Pancreas (tissue), 10 donors: ENCODE measurements around the gene SCN2A. TPM values are rescaled to one million over a fixed set of nuclear protein-coding genes. Genes with fewer than 3 reads are reported as not detected.

Experiments
- ATAC-seq, 4 donors: fragments of 200-7000 bp; cut with Tn5 transposase; one replicate each; pipeline versions ENCODE4 v1.8.0 to v1.9.1; 2020; ENCODE audit warnings: mild to moderate bottlenecking in 4 of 4, moderate library complexity in 4 of 4
- DNase-seq, 6 donors: peaks; one replicate each; pipeline ENCODE4 v3.0.0-alpha.2; 2020
- FAIRE-seq: peaks from 2 replicates; lab custom pipeline; 2012; peaks lifted over from hg19 to GRCh38; lab: Jason Lieb, UNC
- H3K27ac ChIP-seq, 4 donors: fragments of 200-600 bp; sonication (generic); 1 replicate in 3 of 4; 2 replicates in 1 of 4; pipeline versions ENCODE4 v1.5.0 to v1.8.0; 2020
- H3K27me3 ChIP-seq, 4 donors: fragments of 200-600 bp; one replicate each; pipeline ENCODE4 v1.8.0; 2021
- H3K36me3 ChIP-seq, 3 donors: fragments of 200-600 bp; sonication (generic) in 1 of 3; one replicate each; pipeline versions ENCODE4 v1.5.0 to v1.8.0; 2020 to 2021
- H3K4me1 ChIP-seq, 3 donors: fragments of 200-600 bp; one replicate each; pipeline ENCODE4 v1.8.0; 2021
- H3K4me3 ChIP-seq, 4 donors: fragments of 200-600 bp; sonication (generic) in 2 of 4; one replicate each; pipeline versions ENCODE4 v1.5.0 to v1.8.0; 2020 to 2021
- H3K9me3 ChIP-seq, 4 donors: fragments of 200-600 bp; one replicate each; pipeline ENCODE4 v1.8.0; 2021
- WGBS, 2 donors: extraction: QIAGEN DNeasy Blood & Tissue Kit; methylation state at CpG; one replicate each; pipeline ENCODE4 v1.1.7; 2013; 5-methylcytosine and 5-hydroxymethylcytosine counted together
- intact Hi-C, 3 donors: fragments of 100-400 bp; cut with DNase I; formaldehyde crosslinking; loops; one replicate each; pipeline versions ENCODE4 v1.11.1 to v1.14.2; 2022
- polyA plus RNA-seq, 2 donors: library from polyadenylated mRNA; stranded (reverse); fragments of 200-250 nt; gene quantifications; one replicate each; pipeline ENCODE4 v1.2.3, GENCODE V29; 2013
- total RNA-seq, 6 donors: library from RNA; stranded (reverse); fragmentation: NEBNext Ultra II Directional in 4 of 6; extraction: Animal tissue kit (Norgen Biotek cat#: 25700) in 4 of 6; gene quantifications; one replicate each; pipeline versions ENCODE4 v1.2.1 to v1.2.4, GENCODE V29; 2021 to 2023
- TF ChIP-seq, protein P1 (sequence below), 4 donors: fragments of 200-600 bp; sonication (generic) in 3 of 4; IDR thresholded peaks; one replicate each; pipeline versions ENCODE4 v1.5.0 to v1.8.0; 2021; ENCODE audit warnings: antibody characterized with exemption in 4 of 4
- donor health status: healthy with polysubstance abuse.
- donor health status: DM: no; HTN: no; CAD: no; lungs with moderate emphysema.
- donor health status: DM: no; HTN: no; CAD: no.
- donor health status: control.
- donor health status: control.
- donor health status: Bipolar disorder and iron deficiency.
- donor health status: DM: yes; HTN: yes; CAD: no.
- donor health status: DM: no; HTN: no; CAD: no.
- donor health status: DM: no; HTN: no; CAD: no.
- donor health status: DM: yes; HTN: yes; CAD: no.

Gene SCN2A
- total and polyA plus RNA-seq, 8 donors: 0.08 to 0.34 (median 0.19) TPM

DNA sequence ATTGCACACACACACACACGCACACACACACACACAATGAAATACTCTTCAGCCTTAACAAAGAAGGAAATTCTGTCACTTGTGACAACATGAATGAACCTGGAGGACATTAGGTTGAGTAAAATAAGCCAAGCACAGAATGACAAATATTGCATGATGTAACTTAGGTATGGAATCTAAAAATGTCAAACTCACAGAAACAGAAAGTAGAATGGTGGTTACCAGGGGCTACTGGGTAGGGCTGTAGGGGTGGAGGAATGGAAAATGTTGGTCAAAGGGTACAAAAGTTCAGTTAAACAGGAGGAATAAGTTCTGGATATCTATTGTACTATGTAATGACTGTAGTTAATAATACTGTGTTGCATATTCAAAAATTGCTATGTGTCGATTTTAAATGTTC is 29.5 kb downstream of the SCN2A start:
- H3K36me3 ChIP-seq: no peaks in the 10 kb centered on the region
- H3K27me3 ChIP-seq: no peaks in the 10 kb centered on the region
- intact Hi-C loops: no loop called here
- H3K4me1 ChIP-seq: no peaks in the 10 kb centered on the region
- no peaks in the 10 kb centered on the region for H3K9me3 ChIP-seq
- no peak overlapping the region for H3K27ac ChIP-seq
- H3K4me3 ChIP-seq: no peak overlapping the region
- FAIRE-seq: no peak
- no peak for DNase-seq
- WGBS, 2 donors: 47 to 60% methylated on average over 2 of the region's 2 CpGs
- TF ChIP-seq, protein P1, sequence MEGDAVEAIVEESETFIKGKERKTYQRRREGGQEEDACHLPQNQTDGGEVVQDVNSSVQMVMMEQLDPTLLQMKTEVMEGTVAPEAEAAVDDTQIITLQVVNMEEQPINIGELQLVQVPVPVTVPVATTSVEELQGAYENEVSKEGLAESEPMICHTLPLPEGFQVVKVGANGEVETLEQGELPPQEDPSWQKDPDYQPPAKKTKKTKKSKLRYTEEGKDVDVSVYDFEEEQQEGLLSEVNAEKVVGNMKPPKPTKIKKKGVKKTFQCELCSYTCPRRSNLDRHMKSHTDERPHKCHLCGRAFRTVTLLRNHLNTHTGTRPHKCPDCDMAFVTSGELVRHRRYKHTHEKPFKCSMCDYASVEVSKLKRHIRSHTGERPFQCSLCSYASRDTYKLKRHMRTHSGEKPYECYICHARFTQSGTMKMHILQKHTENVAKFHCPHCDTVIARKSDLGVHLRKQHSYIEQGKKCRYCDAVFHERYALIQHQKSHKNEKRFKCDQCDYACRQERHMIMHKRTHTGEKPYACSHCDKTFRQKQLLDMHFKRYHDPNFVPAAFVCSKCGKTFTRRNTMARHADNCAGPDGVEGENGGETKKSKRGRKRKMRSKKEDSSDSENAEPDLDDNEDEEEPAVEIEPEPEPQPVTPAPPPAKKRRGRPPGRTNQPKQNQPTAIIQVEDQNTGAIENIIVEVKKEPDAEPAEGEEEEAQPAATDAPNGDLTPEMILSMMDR (IDR thresholded peaks at IDR 0.05): no peak
- no peak for ATAC-seq

DNA sequence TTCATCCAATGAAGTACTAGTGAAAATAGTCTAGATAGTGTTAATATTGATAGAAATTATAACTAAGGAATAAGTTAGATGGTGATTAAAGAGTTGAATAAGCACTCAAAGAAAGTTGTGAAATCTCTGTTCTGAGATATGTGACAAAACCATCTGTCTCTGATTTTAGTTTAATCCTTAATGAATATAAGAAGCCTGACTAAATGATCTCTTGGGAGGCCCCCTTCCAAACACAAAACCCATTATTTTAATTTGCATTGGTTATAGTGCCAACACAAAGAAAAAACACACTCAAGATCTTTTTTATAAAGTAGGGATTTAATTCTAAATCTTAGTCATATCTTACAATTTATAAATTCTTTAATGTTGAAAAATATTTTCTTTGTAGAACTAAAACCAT is 34.0 kb downstream of the SCN2A start:
- Histone ChIP-seq H3K36me3 (no peaks in the 10 kb centered on the region), H3K27me3 (no peaks in the 10 kb centered on the region), H3K4me1 (no peaks in the 10 kb centered on the region), H3K9me3 (no peaks in the 10 kb centered on the region), H3K4me3 (no peak overlapping the region), H3K27ac (no peak overlapping the region)
- ATAC-seq (no peak), DNase-seq (no peak), FAIRE-seq (peak; percentile 13)
- TF ChIP-seq, protein P1 (IDR thresholded peaks at IDR 0.05): no peak
- intact Hi-C loops: no loop called here

DNA sequence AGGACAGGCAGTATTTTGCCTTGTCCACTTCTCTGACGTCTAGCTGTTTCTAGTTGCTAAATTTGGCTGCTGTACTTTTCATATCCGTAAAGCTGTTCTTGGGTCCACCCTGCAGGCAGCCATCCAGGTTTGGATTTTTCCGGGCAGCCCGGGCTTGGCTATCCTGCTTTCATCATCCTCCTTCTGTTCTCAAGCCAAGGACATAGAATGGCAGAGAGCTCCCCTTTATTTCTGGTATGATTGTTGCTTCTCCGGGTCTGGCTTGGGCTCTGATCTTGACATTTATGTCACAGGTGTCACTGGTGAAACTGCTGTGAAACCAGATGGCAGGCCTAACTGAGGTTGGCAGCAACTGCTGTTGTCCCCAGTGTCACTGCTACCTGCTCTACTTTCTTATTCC is 35.5 kb downstream of the SCN2A start:
- WGBS, 2 donors: 42 to 61% methylated on average over 5 of the region's 5 CpGs

DNA sequence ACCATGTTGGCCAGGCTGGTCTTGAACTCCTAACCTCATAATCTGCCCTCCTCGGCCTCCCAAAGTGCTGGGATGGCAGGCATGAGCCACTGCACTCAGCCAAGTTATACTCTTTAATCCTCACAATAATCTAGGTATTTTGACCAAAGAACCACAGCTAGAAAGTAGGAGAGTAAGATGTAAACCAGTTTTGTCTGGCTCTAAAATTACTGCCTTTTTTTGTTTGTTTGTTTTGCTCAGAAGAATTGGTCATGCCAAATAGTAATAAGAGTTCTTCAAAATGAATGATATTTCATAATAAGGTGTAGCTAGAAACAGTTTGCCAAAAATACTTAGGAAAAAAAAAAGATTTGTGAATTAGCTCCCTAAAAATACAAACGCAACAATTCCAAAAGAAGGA is 36.7 kb downstream of the SCN2A start:
- ATAC-seq: no peak
- no peaks in the 10 kb centered on the region for H3K27me3 ChIP-seq

More for the DNA sequence above, 35.5 kb downstream of the SCN2A start:
- Histone ChIP-seq H3K36me3 (no peaks in the 10 kb centered on the region), H3K27ac (no peak overlapping the region), H3K9me3 (no peaks in the 10 kb centered on the region), H3K27me3 (no peaks in the 10 kb centered on the region), H3K4me1 (no peaks in the 10 kb centered on the region), H3K4me3 (no peak overlapping the region)
- TF ChIP-seq, protein P1 (IDR thresholded peaks at IDR 0.05): no peak
- ATAC-seq (peak in 2 of 4 donors; percentile 18 to 74), FAIRE-seq (no peak), DNase-seq (peak in 1 of 6 donors; percentile 9)
- intact Hi-C loops: no loop called here

DNA sequence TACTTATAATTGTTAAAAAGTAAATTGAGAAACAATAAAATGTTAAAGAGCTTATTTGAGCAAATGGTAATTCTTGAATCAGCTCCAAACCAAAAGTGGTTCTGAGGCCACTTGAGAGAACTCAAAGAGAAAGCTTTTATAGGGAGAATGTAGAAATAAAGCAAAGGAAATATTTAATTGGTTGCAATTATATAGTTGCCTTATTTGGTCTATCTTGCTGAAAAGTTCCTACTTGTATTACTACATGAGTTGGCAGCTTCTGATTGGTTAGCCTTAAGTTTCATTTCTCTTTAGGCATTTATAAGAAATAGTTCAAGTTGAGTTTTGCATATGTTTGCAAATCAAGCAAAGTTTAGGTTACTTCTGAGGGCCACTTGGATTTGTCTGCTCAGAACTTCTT is 38.1 kb downstream of the SCN2A start:
- Histone ChIP-seq H3K4me3 (no peak overlapping the region), H3K36me3 (no peaks in the 10 kb centered on the region), H3K4me1 (no peaks in the 10 kb centered on the region), H3K27me3 (no peaks in the 10 kb centered on the region), H3K9me3 (no peaks in the 10 kb centered on the region), H3K27ac (no peak overlapping the region)
- TF ChIP-seq, protein P1 (IDR thresholded peaks at IDR 0.05): no peak
- intact Hi-C loops: no loop called here
- DNase-seq: no peak
- no peak for ATAC-seq
- FAIRE-seq: no peak

More for the DNA sequence above, 36.7 kb downstream of the SCN2A start:
- Histone ChIP-seq H3K9me3 (no peaks in the 10 kb centered on the region), H3K4me1 (no peaks in the 10 kb centered on the region), H3K27ac (no peak overlapping the region), H3K36me3 (no peaks in the 10 kb centered on the region), H3K4me3 (no peak overlapping the region)
- 76 to 81% methylated on average over 2 of the region's 2 CpGs for WGBS, 2 donors
- TF ChIP-seq, protein P1 (IDR thresholded peaks at IDR 0.05): no peak
- no peak for DNase-seq
- no peak for FAIRE-seq
- intact Hi-C loops: no loop called here
